Fibroblast of skin of left quadriceps (primary cell): Measurements from ENCODE around the gene SLC6A5.
A peak's percentile ranks its signal among the peaks of the same experiment; 100 is the strongest.

Experiments
- DNase-seq, 2 experiments: peaks; one replicate each; pipeline ENCODE4 v3.0.0-alpha.2; 2013; ENCODE audit warnings: low read depth in 2 of 2

The SLC6A5 gene

DNA sequence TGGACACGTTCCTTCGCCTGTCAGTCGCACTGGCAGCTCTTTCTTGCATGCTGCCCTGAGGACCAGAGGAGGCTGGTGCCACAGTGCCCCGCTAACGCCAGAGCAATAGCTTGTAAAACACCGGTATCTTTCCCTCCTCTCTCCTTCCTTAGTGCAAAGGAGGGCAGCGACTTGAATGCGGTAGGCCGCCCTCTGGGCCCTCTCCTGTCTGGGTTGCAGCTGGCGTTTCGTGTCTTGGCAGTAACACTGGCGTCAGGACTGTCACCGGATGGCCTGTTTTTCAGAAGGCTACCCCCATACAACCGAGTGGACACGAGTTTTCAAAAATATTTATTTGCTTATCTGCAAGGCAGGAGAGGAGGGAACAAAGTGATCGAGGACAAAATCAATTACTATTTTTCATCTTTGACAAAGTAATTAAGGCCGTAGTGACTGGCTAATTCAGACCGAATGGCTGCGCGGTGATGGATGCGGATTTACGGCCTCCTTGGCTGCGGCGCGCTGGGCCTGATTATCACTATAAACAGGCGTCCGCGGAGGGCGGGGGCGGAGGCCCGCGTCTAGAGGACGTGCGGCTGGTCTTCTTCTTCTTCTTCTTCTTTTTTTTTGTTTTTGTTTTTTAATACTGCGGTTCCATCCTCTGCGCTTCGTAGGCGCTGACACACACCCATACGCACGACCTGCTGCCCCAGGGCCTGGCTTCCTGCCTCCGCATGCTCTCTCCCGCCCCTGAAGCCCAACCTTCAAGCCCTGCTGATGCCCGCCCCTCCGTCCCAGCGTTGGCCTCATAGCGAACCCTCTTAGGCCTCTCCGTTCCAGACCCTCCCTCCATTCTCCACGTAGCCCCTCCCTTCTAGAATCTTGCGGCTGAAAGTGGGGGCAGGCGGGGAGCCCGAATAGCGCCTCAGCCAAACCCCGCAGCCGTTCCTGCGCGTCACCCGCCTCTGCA, 2.9 kb upstream of the SLC6A5 start:
- no peak for DNase-seq

- no peak for DNase-seq
These were observed 2.2 kb upstream of the SLC6A5 start for GRCh38 chr11:20597154-20597679.

DNA sequence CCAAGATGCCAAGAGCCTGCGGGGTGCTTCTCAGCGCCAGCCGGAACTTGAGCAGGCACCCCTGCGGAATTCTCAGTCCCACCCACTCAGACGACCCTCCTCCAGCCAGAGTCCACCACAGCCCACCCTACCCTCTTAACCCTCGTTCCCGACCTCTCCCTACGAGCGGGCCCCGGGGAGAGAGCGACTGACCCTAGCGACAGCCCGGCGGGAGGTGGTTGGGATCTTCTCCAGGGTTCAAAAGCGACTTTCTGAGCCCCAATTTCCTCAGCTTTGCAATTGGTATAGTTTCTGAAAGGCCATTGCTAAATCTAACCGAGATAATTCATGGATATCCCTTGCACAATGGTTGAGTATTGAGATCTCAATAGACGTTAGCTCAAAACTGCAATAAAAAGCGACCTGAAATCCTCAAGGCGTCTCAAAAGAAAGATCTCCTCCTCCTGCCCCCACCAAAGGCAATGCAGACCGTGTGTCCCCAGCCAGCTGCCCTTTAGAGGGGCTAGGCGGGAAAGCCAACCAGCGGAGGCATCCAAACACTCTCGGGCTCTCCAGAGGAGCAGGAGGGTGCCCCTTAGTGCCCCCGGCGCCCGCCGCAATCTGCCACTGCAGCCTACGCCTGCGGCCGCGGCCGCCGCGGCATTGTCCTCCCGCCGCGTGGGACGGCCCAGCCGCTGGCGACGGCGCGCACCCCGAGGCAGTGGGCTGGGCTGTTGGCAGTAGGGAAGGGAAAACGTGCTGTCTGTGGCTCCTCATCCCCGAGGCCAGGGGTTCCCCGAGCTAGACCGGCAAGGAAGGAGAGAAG, 1.5 kb upstream of the SLC6A5 start:
- no peak for DNase-seq

- no peak for DNase-seq
These were observed 916 bp upstream of the SLC6A5 start for GRCh38 chr11:20598492-20598891.

- no peak for DNase-seq
These were observed 575 bp downstream of the SLC6A5 start for GRCh38 chr11:20600020-20600346.

DNA sequence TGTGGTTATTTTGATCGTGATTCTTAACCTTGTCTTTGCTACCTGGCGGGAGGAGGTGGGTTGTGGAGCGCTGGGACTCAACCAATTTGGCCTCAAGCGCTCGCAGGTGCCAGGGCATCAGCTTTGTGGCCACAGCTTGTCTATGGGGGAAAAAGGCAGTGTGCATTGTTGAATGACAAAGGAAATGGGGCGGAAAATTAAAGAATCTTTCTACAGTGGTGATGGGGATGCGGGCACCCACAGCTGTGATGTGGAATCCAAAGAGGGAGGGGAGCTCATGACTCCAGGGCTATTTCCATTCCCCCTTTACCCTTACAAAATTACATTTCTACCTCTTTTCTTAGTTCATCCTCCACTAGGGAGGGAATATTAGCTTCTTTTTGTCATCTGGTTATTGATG, 1.1 kb downstream of the SLC6A5 start:
- DNase-seq = no peak

GRCh38 chr11:20601221-20601914, 2.0 kb downstream of the SLC6A5 start:
- DNase-seq = no peak

DNA sequence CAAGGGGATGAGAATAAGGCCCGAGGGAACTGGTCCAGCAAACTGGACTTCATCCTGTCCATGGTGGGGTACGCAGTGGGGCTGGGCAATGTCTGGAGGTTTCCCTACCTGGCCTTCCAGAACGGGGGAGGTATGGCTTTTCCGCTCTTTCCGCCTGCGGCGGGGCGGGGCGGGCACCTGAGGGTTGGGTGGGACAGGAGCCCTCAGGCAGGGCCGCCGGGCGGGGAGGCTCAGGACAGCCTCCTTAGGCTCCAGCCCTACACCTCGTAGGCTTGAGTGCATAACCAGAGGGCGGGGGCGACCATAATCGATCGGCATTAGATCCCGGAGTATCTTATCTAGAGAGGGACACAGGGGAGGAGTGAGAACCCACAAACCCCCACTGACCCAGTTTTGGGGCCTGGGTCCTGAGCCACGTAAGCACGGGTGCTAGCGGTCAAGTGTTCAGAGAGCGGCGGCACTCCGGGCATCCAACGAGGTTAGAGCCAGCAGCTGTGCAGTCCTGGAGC, 4.9 kb downstream of the SLC6A5 start:
- DNase-seq = no peak

- no peak for DNase-seq
These were observed 5.6 kb downstream of the SLC6A5 start for GRCh38 chr11:20604864-20605601.

- DNase-seq = no peak
These were observed 6.2 kb downstream of the SLC6A5 start for GRCh38 chr11:20605602-20606091.

- DNase-seq = no peak
These were observed 9.5 kb downstream of the SLC6A5 start for GRCh38 chr11:20608934-20609333.

GRCh38 chr11:20609727-20610707, 10.6 kb downstream of the SLC6A5 start:
- DNase-seq = peak; percentile 17 to 26

GRCh38 chr11:20610825-20611224, 11.4 kb downstream of the SLC6A5 start:
- no peak for DNase-seq

DNA sequence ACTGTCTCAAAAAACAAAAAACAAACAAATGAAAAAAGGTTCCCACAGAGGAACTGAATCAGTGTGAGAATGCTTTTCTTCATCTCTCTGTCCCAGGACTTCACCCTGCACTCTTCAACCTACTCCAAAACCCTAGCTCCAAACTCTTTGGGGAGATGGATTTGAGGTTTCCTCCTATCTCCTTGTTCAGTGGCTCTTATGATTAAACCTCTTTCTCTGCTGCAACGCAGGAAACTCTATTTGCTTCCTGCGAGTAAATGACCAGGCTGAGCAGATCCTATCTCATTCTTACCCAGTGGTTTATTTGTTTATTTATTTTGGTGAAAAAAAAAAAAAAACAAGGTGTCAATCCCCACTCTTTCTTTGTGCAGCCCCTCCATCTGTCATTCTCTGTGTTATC, 12.0 kb downstream of the SLC6A5 start:
- no peak for DNase-seq

DNA sequence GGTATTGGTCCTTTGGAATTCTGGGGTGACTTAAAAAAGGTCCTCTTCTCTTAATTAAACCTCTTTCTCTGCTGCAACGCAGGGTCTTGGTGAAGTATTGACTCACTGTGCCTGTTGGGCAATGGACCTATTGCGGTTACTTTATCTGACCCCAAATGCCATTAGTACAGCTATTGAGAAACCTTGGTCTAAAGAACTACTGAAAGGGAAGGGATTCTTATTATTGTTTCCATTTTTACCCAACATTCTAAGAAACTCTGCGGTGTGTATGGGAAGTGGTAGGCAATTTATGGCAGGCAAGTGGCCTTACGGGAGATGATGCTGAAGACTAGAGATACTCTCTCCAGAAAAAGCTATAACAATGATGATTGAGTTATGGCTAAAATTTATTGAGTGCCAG, 12.5 kb downstream of the SLC6A5 start:
- DNase-seq = no peak

- no peak for DNase-seq
These were observed 13.0 kb downstream of the SLC6A5 start for GRCh38 chr11:20612416-20612815.

GRCh38 chr11:20616920-20617319, 17.5 kb downstream of the SLC6A5 start:
- no peak for DNase-seq

DNA sequence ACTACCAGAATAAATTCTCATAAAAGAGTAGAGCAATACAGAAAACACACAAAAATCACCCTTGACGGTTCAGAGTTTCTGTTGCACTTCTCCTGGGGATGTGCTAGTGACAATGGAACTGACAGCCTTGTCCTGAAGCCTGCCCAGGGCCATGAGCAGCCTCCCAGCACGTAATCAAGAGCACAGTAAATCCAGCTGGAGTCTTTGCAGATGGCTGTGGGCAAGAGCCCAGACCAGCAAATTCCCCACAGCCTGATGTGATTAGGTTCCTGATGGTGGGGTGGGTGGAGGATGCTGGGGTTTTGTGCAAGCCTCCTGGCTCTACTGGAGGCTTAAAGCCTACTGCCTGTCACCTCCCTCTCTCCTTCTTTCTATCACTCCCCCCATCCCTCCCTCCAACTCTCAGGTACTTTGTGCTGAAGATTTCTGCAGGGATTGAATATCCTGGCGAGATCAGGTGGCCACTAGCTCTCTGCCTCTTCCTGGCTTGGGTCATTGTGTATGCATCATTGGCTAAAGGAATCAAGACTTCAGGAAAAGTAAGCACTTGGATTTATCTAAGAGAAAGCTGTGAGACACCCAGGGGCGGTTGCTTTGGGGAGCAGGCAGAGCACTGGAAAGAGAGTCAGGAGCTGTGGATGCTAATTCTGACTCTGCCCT, 18.1 kb downstream of the SLC6A5 start:
- DNase-seq = no peak

DNA sequence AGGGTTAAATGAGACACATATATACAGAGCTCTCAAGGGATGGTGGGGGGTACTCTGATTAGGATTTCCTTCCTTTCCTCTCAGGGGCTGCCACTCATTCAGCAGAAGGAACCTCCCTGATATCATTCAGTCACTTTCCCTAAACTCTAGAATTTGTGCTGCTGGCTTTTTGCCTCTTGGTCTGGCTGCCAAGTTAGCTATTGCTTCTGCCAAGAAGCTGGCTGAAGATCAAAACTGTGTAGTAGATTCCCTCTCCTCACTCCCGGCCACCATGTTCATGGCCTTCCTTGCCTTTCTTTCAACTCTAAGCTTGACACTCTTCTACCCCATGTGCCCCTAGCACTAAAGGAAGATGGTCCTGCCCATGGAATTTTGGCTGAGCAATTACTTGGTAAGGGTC, 18.7 kb downstream of the SLC6A5 start:
- no peak for DNase-seq
